ENCODE results near the gene SLC12A1.
A peak's percentile ranks its signal among the peaks of the same experiment; 100 is the strongest.

SLC12A1 gene

DNA sequence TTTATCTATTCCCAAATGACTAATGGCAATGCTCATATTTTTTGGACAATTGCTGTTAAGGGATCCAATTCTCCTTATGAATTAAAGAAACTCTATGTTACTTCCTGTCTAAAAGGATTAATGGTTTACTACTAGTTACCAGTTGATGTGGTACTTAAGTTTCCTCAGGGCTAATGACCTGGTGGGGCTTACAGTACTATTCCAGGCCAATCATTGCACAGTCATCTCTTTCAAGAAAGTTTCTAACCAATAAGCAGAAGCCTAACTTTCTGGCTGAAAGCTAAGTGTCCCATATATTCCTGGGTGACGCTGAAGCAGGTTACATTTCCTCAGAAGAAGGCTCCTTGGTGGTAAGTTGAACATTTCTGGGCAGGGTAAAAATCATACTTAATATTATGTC is at the start of gene SLC12A1:
TSS of gene SLC12A1 (plus strand) at position 322 of the 400 bp plus-strand sequence. CDS start 1,418 bp downstream, outside the sequence.
- no peak within 1 kb of the TSS for H3K4me3 ChIP-seq (ENCODE audit: low read depth, low read length)
- DNase-seq (ENCODE audit: low read depth), result no peak

DNA sequence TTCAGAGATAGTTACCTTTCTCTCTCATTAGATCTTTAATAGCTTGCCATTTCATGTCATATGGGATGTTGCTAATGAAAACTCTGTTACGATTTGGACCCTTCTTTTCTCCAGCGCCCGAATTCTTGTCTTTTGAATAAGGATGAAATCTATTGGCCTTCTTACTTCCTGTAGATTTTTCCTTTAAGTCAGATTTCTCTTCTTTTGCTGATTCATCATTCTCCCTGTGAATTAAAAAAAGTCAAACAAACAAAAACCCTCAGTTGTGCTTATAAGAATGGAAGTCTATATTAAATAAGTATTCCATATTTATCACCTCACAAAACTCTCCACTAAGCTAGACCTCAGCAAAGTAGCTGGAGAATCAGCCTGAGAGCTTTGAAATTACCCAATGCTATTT is 37.5 kb upstream of the SLC12A1 start:
- H3K4me3 ChIP-seq (ENCODE audit: low read depth, low read length), result no peak overlapping the region
- DNase-seq (ENCODE audit: low read depth), result no peak

DNA sequence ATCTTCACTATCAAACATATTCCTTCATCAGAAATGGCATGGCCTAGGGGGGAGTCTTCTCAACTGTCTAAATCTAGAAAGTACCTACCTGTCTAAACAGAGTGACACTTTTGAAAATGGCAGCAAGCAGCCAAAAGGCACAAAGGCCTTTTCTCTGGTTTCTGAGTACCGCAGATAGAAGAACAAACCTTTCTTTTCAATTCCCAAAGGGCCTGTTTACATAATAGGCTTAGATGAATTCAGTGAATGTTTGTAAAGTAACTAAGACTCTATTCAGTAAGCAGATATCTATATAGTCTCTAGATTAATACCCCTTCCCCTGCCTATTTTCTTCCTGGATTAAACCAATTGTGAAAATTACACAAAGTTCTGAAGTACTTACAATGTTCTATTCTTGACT is 35.1 kb upstream of the SLC12A1 start:
- no peak for DNase-seq (ENCODE audit: low read depth)
- no peak overlapping the region for H3K4me3 ChIP-seq (ENCODE audit: low read depth, low read length)

DNA sequence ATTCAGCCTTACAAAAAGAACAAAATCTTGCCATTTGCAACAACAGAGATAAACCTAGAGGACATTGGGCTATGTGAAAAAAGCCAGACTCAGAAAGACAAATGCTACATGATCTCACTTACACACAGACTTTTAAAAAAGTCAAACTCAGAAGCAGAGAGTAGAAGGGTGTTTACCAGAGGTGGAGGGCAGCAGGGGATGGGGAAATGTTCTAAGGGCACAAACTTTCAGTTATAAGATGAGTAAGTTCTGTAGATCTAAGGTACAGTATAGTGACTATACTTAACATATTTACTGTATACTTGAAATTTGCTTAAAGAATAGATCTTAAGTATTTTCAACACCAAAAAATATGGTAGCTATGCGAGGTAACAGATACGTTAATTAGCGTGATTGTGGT is 31.0 kb upstream of the SLC12A1 start:
- DNase-seq (ENCODE audit: low read depth), result no peak
- H3K4me3 ChIP-seq (ENCODE audit: low read depth, low read length), result no peak overlapping the region

DNA sequence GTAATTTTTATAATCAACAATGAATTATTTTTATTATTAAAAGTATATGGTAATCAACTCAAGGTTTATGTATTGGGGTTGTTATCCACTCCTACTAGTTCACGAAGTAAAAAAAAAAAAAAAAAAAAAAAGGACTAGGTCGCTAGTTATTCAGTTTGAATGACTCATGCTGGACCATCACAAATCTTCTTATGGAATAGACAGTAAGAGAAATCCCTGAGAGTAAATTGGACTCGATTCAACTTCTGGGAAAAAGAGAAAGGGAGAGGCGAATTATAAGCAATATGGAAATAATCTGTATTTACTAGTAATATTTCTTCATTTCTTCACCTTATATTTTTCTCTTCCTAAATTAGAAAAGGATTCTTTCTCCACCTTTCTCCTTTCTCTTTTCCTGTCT is 30.0 kb upstream of the SLC12A1 start:
- no peak overlapping the region for H3K4me3 ChIP-seq (ENCODE audit: low read depth, low read length)
- DNase-seq (ENCODE audit: low read depth), result peak; percentile 3

DNA sequence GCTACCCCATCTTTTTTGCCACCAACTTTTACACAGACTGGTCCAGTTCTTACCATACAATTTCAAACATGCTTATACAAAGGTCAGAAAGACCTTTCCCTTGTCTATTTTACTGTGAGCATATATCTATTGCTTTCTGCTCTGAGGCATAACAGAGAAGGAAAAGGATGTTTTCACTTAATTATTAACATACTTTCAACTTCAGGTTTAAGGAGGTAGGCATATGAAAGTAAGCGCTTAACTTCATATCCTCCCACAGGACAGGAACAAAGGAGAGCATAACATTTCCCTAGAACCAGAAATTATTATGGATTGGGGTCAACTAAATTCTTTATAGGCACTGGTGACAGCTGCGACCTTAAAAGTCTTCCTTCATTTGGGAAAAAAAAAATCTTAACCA is 29.1 kb upstream of the SLC12A1 start:
- DNase-seq (ENCODE audit: low read depth), result no peak

DNA sequence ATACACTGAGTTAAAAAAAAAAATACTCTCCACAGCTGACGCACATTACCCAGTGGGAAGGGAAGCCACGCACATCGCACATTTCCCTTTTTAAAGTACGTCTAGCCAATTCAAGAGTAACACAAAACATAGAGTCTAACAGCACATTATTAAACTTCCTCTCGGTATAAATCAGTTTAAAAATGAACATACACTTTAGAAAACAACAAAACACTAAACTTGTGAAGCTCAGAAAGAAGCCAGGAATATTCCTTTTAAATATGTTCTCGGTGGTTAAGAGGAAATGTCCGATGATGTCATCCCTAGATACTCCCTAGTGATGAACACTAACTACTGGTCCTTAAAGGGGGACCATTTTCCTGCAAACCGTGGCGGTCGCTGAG is 28.7 kb upstream of the SLC12A1 start:
- peak overlapping the region; percentile 69 for H3K4me3 ChIP-seq (ENCODE audit: low read depth, low read length)
- DNase-seq (ENCODE audit: low read depth), result peak; percentile 3

More for the DNA sequence above, 29.1 kb upstream of the SLC12A1 start:
- H3K4me3 ChIP-seq (ENCODE audit: low read depth, low read length), result peak overlapping the region; percentile 69

DNA sequence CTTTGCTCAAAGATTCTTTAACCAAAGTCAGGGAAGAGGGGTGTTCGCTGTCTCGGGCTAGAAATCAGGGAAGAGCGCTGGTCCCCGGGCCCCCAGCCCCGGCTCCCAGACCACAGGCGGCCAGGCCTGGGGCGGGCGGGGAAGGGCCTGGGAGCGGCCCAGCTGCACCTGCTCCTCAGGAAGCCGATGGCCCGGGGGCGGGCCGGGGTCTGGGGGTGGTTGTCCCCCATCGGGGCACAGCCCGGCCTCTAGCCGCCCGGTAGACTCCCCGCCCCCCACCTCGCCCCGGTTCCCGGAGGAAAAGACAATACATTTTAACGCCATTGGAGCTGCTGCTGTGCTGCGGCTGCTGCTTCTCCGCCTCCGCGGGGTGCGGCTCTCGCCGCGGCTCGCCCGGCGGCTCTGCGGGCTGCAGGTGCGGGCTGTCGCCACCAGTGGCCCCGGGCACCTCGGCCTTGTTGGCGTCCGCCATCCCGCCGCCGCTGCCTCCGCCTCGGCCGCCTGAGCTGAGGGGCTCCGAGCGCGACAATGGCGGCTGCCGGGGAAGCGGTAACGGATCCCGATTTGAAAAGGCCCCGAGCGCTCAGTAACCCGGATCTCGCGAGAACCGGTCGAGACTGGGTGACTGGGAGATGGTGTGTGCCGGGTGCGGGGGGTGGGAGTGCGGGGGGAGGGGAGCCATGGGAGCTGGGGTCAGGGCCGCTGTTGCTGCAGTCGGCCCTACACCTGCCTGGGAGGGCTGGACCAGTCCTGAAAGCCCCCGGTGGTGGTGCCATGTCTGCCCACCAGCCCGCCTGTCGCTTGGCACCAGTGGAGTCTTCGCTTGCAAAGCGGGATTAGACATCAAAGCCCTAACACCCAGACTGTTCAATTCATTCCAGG is 28.1 kb upstream of the SLC12A1 start, which contains the start of gene MYEF2:
TSS of gene MYEF2 (minus strand) at position 530 of the 882 bp plus-strand sequence. CDS start at position 472, 58 bp downstream.
- DNase-seq (ENCODE audit: low read depth), result peak; percentile 10
- H3K4me3 ChIP-seq (ENCODE audit: low read depth, low read length), result peak within 1 kb of the TSS; percentile 69

DNA sequence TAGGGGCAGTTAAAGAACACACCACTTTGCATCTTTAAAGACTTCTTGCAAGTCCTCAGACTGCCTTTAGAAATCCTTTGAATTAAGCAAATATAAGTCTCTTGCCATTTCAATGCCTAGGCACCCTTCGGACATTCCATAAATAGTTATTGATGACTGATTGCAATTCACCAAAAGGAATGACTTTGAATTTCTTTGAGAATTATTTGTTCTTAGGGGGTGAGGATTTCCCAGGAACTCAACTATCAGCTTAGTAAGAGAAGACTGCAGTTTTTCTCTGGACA is 27.5 kb upstream of the SLC12A1 start:
- peak overlapping the region; percentile 69 for H3K4me3 ChIP-seq (ENCODE audit: low read depth, low read length)
- DNase-seq (ENCODE audit: low read depth), result no peak

DNA sequence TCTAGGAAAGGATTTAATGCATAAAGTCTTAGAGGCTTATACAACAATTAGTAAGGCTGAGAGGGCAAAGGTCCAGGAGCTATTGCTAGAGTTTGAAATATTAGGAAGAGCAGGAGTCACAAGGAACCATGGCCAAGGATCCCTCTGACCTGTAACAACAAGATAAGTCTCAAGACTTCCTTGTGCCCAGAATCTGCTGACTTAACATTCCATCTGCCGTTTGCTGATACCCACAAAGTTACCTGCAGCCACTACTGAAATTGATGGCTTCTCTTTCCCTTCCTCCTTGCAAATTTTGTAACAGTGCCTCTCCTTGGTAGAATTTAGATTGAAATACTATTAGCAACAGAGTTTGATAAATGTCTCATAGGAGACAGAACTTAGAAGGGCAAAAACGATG is 23.4 kb upstream of the SLC12A1 start:
- no peak overlapping the region for H3K4me3 ChIP-seq (ENCODE audit: low read depth, low read length)
- no peak for DNase-seq (ENCODE audit: low read depth)

DNA sequence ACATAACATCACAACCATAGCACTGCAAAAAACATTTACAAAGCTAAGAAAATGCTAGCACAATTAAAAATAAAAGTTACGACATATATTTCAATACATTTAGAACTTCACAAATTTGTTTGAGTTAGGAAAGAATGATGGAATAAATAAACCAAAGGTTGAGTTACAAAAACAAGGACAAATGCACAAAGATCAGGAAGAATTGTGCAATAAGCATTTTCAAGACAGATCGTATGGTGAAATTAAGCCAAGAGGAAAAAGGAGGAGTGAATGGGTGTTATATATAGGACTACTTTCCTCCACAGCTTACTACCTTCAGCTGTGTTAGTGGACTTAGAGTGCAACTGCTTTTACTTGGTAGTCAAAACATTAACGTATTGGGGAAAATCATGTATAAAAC is 20.6 kb upstream of the SLC12A1 start:
- no peak for DNase-seq (ENCODE audit: low read depth)
- H3K4me3 ChIP-seq (ENCODE audit: low read depth, low read length), result no peak overlapping the region

DNA sequence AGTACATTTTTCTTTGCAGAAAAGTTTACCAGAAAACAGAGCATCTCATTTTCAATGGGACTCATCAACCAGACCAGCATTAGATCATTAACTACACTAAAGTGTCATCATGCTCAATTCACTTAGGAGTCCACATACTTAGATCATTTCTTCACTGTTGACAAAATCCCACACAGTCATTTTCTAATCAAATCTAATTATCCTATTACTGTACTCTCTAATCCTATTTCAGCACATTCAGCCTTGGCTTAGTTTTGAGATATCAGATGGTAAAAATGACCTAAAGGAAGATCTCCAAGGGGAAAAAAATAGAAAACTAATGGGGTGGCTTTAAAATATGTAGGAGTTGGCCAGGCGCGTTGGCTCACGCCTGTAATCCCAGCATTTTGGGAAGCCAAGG is 19.8 kb upstream of the SLC12A1 start:
- H3K4me3 ChIP-seq (ENCODE audit: low read depth, low read length), result no peak overlapping the region
- DNase-seq (ENCODE audit: low read depth), result no peak

DNA sequence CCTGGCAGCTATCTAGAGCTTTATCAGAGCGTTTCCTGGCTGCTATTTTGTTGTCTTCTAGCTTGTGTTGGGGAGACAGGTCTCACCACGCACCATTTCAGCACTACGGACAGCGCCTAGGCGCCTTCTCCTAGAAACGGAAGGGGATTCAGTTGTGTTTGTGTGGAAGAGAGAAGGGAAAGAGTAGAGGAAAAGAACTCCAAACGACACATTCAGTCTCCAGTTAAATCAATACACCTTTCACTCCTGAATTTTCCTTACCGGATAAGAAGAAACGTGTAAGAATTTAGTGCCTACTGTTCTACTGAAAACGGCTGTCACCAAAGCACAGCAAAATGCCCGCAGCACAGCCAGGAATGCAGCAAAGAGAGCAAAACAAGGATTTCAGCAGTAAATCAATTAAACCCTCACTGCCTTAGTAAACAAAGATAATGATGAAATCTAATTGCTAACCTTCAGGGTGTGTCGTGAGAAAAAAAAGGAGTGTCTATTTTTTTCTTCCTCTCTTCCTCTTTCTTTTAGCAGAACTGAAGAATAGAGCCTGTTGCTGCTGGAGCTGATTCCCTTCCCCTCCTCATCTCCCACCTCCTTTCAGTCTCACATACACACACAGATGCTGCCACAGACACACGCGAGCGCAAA is 15.0 kb upstream of the SLC12A1 start:
- peak overlapping the region; percentile 35 for H3K4me3 ChIP-seq (ENCODE audit: low read depth, low read length)
- peak; percentile 29 for DNase-seq (ENCODE audit: low read depth)

DNA sequence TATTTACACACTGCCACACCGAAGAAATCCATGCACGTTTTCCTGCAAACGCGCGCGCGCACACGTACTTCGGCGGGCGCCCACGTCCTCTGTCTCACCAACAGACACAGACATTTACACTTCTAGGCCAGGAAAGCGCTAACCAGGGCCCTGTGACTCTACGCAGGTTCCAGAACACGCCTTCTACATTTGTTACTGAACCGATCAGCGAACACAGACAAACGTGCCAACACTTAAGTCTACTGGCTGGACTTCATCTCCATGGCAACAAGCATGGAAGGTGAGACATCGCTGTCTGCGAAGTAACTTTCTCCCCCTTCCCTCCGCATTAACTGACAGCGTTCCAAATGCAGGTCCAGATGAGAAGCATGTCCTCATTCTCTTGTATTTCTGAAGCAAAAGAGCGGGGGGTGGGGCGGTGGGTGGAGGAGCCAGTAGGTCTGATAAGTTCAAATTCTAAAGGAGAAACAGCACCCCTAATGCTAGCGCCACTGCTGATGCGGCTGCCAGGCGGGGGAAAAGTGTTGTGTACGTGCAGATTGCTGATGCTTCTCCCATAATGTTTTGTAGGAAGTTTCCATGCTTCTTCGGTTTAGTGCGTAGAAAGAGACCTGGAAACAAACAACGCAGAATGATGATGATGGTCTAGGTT is 14.4 kb upstream of the SLC12A1 start, which contains the start of gene CTXN2:
TSS of gene CTXN2 (plus strand) at position 92 of the 652 bp plus-strand sequence. CDS start 9,636 bp downstream, outside the sequence.
- H3K4me3 ChIP-seq (ENCODE audit: low read depth, low read length), result peak within 1 kb of the TSS; percentile 35
- DNase-seq (ENCODE audit: low read depth), result no peak

DNA sequence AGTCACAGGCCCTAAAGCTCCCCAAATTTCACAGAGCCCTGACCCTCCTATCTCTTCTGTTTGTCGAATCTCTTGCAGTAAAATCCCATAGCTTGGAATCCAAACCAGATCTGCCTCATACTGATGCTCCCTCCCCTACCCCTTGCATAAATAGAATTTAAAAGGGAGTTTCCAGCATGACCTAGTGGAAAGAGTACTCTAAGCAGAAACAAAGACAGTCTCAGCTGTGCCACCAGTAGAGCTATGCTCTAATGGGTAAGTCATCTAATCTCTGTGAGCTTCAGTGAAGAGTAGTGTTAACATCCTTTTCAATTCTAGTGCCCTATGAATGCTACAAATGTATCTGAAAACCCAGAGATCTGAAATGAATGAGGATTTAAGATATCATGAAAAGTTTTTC is 4.0 kb upstream of the SLC12A1 start:
- H3K4me3 ChIP-seq (ENCODE audit: low read depth, low read length), result no peak overlapping the region
- DNase-seq (ENCODE audit: low read depth), result no peak

DNA sequence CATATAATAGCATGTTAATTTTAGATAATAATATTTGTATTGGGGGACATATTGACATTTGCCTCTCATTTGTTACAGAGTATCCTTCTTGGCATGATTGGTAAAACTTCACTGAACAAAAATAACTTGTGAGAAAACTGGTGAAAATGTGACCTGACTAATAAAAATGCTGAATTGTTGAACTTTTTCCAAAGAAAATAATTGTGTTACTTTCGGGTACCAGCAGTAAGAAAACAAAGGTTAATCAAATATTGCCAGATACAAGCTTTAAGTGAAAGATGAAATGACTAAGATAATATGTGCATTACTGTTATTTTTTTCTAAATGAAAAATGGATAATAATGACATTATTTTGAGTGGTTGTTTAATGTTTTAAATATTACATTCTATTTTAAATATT is 15.2 kb downstream of the SLC12A1 start:
- no peak overlapping the region for H3K4me3 ChIP-seq (ENCODE audit: low read depth, low read length)
- no peak for DNase-seq (ENCODE audit: low read depth)

DNA sequence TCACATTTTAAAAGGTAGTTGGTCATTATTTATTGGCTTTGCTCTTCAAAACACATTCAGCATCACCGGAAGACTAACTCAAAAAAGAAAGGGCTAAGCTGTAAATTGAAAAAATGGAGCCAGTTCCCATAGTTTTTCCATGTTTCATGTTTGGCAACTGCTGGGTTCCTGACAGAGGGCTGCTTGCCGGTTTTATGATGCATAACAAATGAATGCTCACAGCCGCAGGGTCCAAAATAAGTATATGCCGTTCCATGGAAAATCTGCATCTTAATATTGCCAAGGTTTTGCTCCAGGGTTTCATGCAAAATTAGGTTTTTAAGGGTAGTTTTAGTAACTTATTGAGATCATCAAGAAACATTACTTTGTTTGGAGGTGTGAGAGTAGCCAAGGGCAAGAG is 15.8 kb downstream of the SLC12A1 start:
- no peak for DNase-seq (ENCODE audit: low read depth)
- H3K4me3 ChIP-seq (ENCODE audit: low read depth, low read length), result no peak overlapping the region

DNA sequence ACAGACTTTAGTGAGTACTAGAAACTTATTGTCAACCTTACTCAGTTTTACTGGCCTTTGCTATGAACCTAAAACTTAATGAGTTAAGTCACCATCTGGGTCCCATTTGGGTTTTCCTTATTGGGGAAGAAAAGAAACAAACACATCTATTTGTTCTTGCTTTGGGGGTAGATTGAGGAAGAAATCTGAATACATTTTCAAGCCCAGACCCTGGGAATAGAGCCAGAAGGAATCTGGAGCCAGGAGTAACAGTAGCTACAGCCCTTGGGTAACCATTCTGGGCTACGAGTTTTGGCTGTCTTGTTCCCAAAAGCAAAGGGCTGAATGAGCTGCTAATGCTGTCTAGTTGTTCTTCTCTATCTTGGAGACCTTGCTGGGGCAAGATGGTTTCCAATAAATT is 16.5 kb downstream of the SLC12A1 start:
- no peak for DNase-seq (ENCODE audit: low read depth)
- H3K4me3 ChIP-seq (ENCODE audit: low read depth, low read length), result no peak overlapping the region

DNA sequence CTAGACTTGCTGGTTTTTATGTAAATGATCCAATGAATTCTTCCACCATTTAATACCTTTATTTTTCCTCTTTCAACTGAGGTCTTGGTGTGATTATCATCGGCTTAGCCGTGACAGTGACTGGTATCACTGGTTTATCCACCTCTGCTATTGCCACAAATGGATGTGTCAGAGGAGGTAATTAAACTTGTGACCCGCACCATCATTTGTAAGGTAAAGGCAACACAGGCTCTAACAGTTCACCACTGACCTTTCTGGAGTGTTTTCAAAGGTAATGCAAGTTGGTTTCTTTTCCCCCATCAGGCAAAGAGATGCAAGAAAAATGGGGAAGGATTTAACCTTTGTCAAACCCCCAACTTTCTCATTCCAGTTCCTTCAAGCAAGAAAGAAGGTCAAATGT is 19.7 kb downstream of the SLC12A1 start:
- no peak for DNase-seq (ENCODE audit: low read depth)
- H3K4me3 ChIP-seq (ENCODE audit: low read depth, low read length), result no peak overlapping the region

DNA sequence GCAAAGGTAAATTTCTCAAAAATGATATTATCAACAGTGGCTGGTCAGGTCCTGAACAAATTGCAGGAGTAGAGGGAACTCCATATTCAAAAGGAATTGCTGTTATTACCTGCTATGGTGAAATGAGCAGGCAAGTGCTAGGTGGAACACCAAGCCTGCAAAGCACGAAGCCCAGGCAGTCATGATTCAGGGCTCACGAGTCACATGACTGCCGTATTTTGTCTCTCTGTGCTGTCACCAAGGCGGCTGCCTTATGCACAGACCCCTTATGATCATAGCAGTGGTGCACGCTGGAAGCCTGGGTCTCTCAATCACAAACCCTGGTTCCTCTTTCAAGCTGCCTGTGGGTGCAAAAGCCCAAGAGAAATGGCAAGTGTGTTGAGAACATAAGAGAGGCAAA is 24.4 kb downstream of the SLC12A1 start:
- no peak for DNase-seq (ENCODE audit: low read depth)
- no peak overlapping the region for H3K4me3 ChIP-seq (ENCODE audit: low read depth, low read length)
